Neural progenitor cell (in vitro differentiated cells): Measurements from ENCODE around the gene EFCAB8. TPM values are rescaled to one million over a fixed set of nuclear protein-coding genes. Genes with fewer than 3 reads are reported as not detected.

ENCODE experiments used
- DNase-seq: peaks from one replicate; pipeline ENCODE4 v3.0.0-alpha.2; 2016; ENCODE audit warnings: low spot score
- H2AFZ ChIP-seq: fragments of 200-600 bp; sonication (generic); replicated peaks from 2 replicates; pipeline ENCODE4 v1.6.1; 2016; ENCODE audit warnings: antibody characterized with exemption
- H3F3A ChIP-seq: fragments of 200-600 bp; sonication (generic); 2 replicates; pipeline ENCODE4 v1.6.1; 2016; ENCODE audit warnings: antibody characterized with exemption, low read depth
- H3K27ac ChIP-seq: fragments of 200-600 bp; sonication (generic); 2 replicates; pipeline ENCODE4 v1.5.1; 2016; ENCODE audit warnings: mild to moderate bottlenecking
- H3K27me3 ChIP-seq: fragments of 200-600 bp; sonication (generic); 2 replicates; pipeline ENCODE4 v1.6.1; 2016; ENCODE audit warnings: mild to moderate bottlenecking, moderate library complexity
- H3K36me3 ChIP-seq: fragments of 200-600 bp; sonication (generic); 2 replicates; pipeline ENCODE4 v1.5.1; 2016
- H3K4me1 ChIP-seq: fragments of 200-600 bp; sonication (generic); 2 replicates; pipeline ENCODE4 v1.6.1; 2016; ENCODE audit warnings: mixed run types
- H3K4me2 ChIP-seq: fragments of 200-600 bp; sonication (generic); 2 replicates; pipeline ENCODE4 v1.6.1; 2016
- H3K4me3 ChIP-seq: fragments of 200-600 bp; sonication (generic); 2 replicates; pipeline ENCODE4 v1.5.1; 2016
- H3K79me2 ChIP-seq: fragments of 200-600 bp; sonication (generic); 2 replicates; pipeline ENCODE4 v1.6.1; 2016; ENCODE audit warnings: low read depth
- H3K9ac ChIP-seq: fragments of 200-600 bp; sonication (generic); 2 replicates; pipeline ENCODE4 v1.6.1; 2016
- H3K9me3 ChIP-seq: fragments of 200-600 bp; sonication (generic); 2 replicates; pipeline ENCODE4 v1.5.1; 2016; ENCODE audit warnings: low read depth
- H4K20me1 ChIP-seq: fragments of 200-600 bp; sonication (generic); 2 replicates; pipeline ENCODE4 v1.6.1; 2016; ENCODE audit warnings: low read depth
- H3K27ac Mint-ChIP-seq: 3 replicates; pipeline ENCODE4 v1.8.0; 2021; ENCODE audit warnings: mixed read lengths
- H3K27me3 Mint-ChIP-seq: 2 replicates; pipeline ENCODE4 v1.8.0; 2022; ENCODE audit warnings: low read depth, mild to moderate bottlenecking, inconsistent platforms, moderate library complexity, mixed read lengths; ENCODE audit not compliant: insufficient read depth
- H3K36me3 Mint-ChIP-seq: 3 replicates; pipeline ENCODE4 v1.8.0; 2021; ENCODE audit warnings: mixed read lengths
- H3K4me1 Mint-ChIP-seq: 3 replicates; pipeline ENCODE4 v1.8.0; 2021; ENCODE audit warnings: mixed read lengths
- H3K4me3 Mint-ChIP-seq: 3 replicates; pipeline ENCODE4 v1.8.0; 2021; ENCODE audit warnings: mild to moderate bottlenecking, moderate library complexity, mixed read lengths
- H3K9me3 Mint-ChIP-seq: 3 replicates; pipeline ENCODE4 v1.8.0; 2020; ENCODE audit warnings: mixed read lengths
- EZH2 ChIP-seq: fragments of 200-600 bp; sonication (generic); IDR thresholded peaks from 2 replicates; pipeline ENCODE4 v1.6.1; 2017; ENCODE audit warnings: antibody characterized with exemption, mild to moderate bottlenecking, moderate library complexity
- EZH2phosphoT487 ChIP-seq: fragments of 200-600 bp; sonication (generic); IDR thresholded peaks from 2 replicates; pipeline ENCODE4 v1.6.1; 2017; ENCODE audit warnings: antibody characterized with exemption
- total RNA-seq: library from RNA; depleted of rRNA; stranded (reverse); fragments of >200 nt; gene quantifications from 2 replicates; pipeline ENCODE4 v1.2.3, GENCODE V29; 2015; ENCODE audit warnings: low replicate concordance
- TF ChIP-seq, protein P1 (sequence below): fragments of 200-600 bp; sonication (generic); IDR thresholded peaks from 2 replicates; pipeline ENCODE4 v1.5.1; 2017; ENCODE audit warnings: antibody characterized with exemption, mild to moderate bottlenecking

Gene EFCAB8, protein sequence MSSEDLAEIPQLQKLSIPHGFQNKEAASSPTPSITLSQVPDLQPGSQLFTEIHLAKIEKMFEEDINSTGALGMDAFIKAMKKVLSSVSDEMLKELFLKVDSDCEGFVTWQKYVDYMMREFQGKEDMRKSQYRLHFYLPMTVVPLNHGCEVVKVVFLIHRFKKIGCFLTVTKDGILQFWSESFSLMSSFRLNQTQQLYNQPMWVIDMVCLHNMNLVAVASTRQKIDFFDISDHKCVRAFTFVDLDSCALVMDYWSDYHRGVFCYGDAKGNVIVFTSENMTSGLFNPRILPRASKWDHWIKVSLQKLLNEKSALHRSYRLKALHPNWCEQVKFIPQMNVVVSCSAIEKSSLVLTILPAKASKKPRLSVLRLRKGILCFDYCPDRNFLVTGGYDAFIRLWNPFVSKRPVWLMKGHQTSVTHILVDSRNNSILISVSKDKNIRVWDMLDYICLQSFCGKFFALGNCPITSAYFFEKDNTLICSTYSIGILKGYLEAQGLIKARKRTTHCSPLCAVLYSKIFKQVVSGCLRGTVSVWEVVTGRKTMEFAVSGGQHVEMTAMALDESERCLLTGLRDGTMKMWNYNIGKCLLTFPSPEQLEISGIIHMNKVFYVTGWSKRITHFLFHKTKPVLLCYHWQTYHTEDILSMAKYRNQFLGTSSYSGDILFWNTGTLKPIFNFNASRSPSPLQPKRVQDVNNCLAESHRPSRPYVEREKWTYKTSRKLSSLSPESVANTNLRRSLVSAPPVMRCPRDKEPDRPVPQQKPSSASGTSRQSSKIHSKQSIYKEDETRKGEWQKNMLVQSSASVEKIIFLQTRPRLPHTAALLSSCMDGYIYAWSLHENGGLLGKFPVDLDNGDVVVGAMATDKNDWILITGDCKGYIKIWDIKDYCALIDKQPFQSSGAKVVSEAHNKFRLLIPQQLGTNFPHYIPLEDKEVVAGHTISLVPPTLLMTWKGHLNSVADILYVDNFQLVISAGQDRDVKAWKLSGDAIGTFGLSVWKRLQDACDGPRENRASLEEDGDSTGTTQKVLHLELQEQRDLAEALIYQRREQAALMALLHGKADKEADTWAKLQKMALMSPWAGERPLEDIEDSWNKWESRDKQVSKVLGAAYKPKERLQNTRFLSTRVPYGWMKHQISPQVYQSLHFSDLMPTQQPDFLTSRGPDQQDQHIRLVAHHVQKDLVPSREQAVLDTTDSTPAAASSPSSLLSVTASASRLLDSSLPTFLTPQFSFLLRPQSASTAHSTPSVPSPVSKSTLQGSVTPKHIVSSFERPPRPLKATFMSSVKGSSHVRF
- not detected in 2 replicates for total RNA-seq

DNA sequence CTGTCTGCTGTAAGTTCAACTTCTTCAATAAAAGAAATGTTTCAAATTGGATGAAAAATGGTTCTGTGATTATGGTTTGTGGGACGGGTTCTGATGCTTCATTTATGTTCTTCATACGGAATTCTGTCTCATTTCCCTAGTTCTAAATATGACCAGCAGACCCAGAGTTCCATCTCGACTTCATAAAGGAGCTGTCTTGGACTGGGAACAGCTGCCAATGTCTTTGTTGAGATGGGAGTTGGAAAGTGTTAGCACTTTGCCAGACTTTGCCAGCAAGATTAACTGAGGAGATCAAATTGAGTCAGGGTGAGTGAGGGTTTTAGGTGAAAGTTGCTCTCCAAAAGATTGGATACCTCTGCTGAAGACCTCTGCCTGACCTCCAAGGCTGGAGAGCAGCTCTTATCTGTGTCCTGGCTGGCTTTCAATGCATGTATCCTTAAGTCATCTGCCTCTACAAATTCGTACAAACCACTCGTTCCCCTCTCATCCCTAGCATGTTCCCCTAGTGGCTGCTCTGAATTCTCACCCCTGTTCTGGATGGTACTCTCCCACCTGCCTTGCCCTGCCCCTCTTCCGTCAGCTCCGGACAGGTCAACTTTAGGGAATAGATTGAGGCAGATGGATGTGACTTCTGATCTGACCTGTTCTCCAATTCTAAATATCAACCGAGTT, at the start of gene EFCAB8:
TSS of gene EFCAB8 (plus strand) at position 223 of the 672 bp plus-strand sequence. CDS start 4,870 bp downstream, outside the sequence.
- H3F3A ChIP-seq: peaks cover 10% of the 10 kb centered on the region
- peak; percentile 25 for DNase-seq
- H3K9me3 Mint-ChIP-seq: no peaks in the 10 kb centered on the region
- H3K4me1 Mint-ChIP-seq: no peaks in the 10 kb centered on the region
- TF ChIP-seq, protein P1, sequence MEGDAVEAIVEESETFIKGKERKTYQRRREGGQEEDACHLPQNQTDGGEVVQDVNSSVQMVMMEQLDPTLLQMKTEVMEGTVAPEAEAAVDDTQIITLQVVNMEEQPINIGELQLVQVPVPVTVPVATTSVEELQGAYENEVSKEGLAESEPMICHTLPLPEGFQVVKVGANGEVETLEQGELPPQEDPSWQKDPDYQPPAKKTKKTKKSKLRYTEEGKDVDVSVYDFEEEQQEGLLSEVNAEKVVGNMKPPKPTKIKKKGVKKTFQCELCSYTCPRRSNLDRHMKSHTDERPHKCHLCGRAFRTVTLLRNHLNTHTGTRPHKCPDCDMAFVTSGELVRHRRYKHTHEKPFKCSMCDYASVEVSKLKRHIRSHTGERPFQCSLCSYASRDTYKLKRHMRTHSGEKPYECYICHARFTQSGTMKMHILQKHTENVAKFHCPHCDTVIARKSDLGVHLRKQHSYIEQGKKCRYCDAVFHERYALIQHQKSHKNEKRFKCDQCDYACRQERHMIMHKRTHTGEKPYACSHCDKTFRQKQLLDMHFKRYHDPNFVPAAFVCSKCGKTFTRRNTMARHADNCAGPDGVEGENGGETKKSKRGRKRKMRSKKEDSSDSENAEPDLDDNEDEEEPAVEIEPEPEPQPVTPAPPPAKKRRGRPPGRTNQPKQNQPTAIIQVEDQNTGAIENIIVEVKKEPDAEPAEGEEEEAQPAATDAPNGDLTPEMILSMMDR: peak; percentile 32
- TF ChIP-seq EZH2phosphoT487: no peak
- H4K20me1 ChIP-seq: peaks cover 6% of the 10 kb centered on the region
- peaks cover 2% of the 10 kb centered on the region for H3K27me3 Mint-ChIP-seq
- peak within 1 kb of the TSS; percentile 40 for H3K27ac ChIP-seq
- no peak within 1 kb of the TSS for H3K27ac Mint-ChIP-seq
- H3K79me2 ChIP-seq: no peaks in the 10 kb centered on the region
- H3K4me2 ChIP-seq: no peak within 1 kb of the TSS
- no peak within 1 kb of the TSS for H3K4me3 Mint-ChIP-seq
- H3K27me3 ChIP-seq: no peaks in the 10 kb centered on the region
- H3K9me3 ChIP-seq: no peaks in the 10 kb centered on the region
- H2AFZ ChIP-seq: no peak within 1 kb of the TSS
- peaks cover 13% of the 10 kb centered on the region for H3K4me1 ChIP-seq
- no peak within 1 kb of the TSS for H3K4me3 ChIP-seq
- no peak within 1 kb of the TSS for H3K9ac ChIP-seq
- H3K36me3 Mint-ChIP-seq: peaks cover 9% of the 10 kb centered on the region
- no peaks in the 10 kb centered on the region for H3K36me3 ChIP-seq

DNA sequence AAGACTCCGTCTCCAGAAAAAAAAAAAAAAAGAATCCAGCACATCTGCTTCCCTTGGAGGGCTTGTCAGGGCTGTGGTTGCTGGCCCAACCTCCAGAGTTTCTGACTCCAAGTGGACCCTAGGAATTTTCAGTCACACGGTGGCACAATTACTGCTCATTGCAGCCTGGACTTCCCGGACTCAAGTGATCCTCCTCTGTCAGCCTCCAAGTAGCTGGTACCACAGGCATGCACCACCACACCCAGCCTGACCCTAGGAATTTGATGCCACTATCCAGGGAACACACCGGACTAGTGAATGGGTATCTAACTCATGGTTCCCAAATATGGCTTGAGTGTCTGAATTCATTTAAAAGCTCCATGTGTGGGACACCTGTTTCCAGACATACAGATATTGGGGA, 48.8 kb upstream of the EFCAB8 start:
- TF ChIP-seq, protein P1: no peak
- TF ChIP-seq EZH2phosphoT487 (no peak), EZH2 (no peak)
- H3K4me1 Mint-ChIP-seq: peaks cover 25% of the 10 kb centered on the region

DNA sequence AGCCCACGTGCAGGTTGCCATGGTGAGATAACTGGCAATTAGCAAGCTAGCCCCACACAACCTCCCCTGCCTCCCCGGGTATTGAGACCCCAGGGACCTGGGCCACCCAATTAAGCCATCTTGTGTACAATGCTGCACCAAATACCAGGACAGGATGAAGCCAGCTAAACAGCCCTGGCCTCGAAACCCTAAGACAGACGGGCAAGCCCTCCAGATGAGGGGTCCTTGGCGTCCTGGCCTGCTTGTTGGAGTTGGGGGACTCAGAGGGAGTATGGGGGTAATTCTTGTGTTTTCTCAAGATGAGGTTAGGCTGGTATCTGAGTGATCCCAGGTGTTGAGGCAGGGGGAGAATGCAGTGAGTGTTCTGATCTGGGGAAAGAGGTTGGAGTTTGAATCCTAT, 47.8 kb upstream of the EFCAB8 start:
- H4K20me1 ChIP-seq: peaks cover 23% of the 10 kb centered on the region
- peaks cover 18% of the 10 kb centered on the region for H3K4me1 ChIP-seq
- no peak overlapping the region for H3K4me3 ChIP-seq
- Mint-ChIP-seq H3K27me3 (peaks cover 2% of the 10 kb centered on the region), H3K4me1 (peaks cover 25% of the 10 kb centered on the region), H3K36me3 (peaks cover 7% of the 10 kb centered on the region), H3K4me3 (no peak overlapping the region), H3K27ac (no peak overlapping the region), H3K9me3 (no peaks in the 10 kb centered on the region)
- H3K9ac ChIP-seq: no peak overlapping the region
- TF ChIP-seq EZH2 (no peak), EZH2phosphoT487 (no peak)
- TF ChIP-seq, protein P1: no peak
- H3K79me2 ChIP-seq: no peaks in the 10 kb centered on the region
- peak overlapping the region; percentile 36 for H3K27ac ChIP-seq
- H3K36me3 ChIP-seq: peaks cover 4% of the 10 kb centered on the region
- H3F3A ChIP-seq: peaks cover 46% of the 10 kb centered on the region
- no peaks in the 10 kb centered on the region for H3K9me3 ChIP-seq
- H3K4me2 ChIP-seq: no peak overlapping the region
- no peaks in the 10 kb centered on the region for H3K27me3 ChIP-seq
- DNase-seq: no peak
- no peak overlapping the region for H2AFZ ChIP-seq

More for the DNA sequence above, 48.8 kb upstream of the EFCAB8 start:
- Histone ChIP-seq H3K79me2 (no peaks in the 10 kb centered on the region), H3K4me3 (no peak overlapping the region), H3F3A (peaks cover 56% of the 10 kb centered on the region), H3K9ac (no peak overlapping the region), H3K27ac (no peak overlapping the region), H3K36me3 (peaks cover 4% of the 10 kb centered on the region), H3K9me3 (no peaks in the 10 kb centered on the region), H3K4me2 (no peak overlapping the region), H3K4me1 (peaks cover 18% of the 10 kb centered on the region), H4K20me1 (peaks cover 34% of the 10 kb centered on the region), H3K27me3 (no peaks in the 10 kb centered on the region), H2AFZ (no peak overlapping the region)
- H3K36me3 Mint-ChIP-seq: peaks cover 7% of the 10 kb centered on the region
- H3K9me3 Mint-ChIP-seq: no peaks in the 10 kb centered on the region
- peaks cover 2% of the 10 kb centered on the region for H3K27me3 Mint-ChIP-seq
- DNase-seq: no peak
- H3K27ac Mint-ChIP-seq: no peak overlapping the region
- no peak overlapping the region for H3K4me3 Mint-ChIP-seq
